ENCODE measurements around the gene PCDHGB1.
A peak's percentile ranks its signal among the peaks of the same experiment; 100 is the strongest.

The PCDHGB1 gene

DNA sequence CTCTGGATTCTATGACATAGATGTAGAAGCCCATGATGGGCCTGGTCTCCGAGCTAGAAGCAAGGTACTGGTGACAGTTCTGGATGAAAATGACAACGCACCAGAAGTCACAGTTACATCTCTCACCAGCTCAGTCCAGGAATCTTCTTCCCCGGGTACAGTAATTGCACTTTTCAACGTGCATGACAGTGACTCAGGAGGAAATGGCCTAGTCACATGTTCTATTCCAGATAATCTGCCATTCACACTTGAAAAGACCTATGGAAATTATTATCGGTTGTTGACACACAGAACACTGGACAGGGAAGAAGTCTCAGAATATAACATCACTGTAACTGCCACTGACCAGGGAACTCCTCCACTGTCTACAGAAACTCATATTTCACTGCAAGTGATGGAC lies 6.2 kb downstream of the PCDHGB1 start:
- no peak for DNase-seq (ENCODE audit: low read depth, low spot score)
- no peak overlapping the region for H3K4me3 ChIP-seq (ENCODE audit: low read depth, low read length)
- TF ChIP-seq, protein P1, sequence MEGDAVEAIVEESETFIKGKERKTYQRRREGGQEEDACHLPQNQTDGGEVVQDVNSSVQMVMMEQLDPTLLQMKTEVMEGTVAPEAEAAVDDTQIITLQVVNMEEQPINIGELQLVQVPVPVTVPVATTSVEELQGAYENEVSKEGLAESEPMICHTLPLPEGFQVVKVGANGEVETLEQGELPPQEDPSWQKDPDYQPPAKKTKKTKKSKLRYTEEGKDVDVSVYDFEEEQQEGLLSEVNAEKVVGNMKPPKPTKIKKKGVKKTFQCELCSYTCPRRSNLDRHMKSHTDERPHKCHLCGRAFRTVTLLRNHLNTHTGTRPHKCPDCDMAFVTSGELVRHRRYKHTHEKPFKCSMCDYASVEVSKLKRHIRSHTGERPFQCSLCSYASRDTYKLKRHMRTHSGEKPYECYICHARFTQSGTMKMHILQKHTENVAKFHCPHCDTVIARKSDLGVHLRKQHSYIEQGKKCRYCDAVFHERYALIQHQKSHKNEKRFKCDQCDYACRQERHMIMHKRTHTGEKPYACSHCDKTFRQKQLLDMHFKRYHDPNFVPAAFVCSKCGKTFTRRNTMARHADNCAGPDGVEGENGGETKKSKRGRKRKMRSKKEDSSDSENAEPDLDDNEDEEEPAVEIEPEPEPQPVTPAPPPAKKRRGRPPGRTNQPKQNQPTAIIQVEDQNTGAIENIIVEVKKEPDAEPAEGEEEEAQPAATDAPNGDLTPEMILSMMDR (IDR thresholded peaks at IDR 0.05; ENCODE audit: insufficient read depth, low read length, missing control alignments): no peak
- ChIA-PET POLR2A (no interaction called here), CTCF (interaction anchor here (1.0 to 3.7 kb wide), 12 partner anchors 9 to 211 kb away, joined by 3 to 37 read pairs (median 6); partner anchors contain the start of genes PCDHGA2, PCDHGA3 and PCDHGB3)

DNA sequence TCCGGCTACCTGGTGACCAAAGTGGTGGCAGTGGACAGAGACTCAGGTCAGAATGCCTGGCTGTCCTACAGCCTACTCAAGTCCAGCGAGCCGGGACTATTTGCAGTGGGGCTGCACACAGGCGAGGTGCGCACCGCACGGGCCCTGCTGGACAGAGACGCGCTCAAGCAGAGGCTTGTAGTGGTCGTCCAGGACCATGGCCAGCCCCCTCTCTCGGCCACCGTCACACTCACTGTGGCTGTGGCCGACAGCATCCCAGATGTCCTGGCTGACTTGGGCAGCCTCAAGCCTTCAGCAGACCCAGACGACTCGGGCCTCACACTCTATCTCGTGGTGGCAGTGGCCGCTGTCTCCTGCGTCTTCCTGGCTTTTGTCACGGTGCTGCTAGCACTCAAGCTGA lies 7.1 kb downstream of the PCDHGB1 start:
- no peak for DNase-seq (ENCODE audit: low read depth, low spot score)
- TF ChIP-seq, protein P1 (IDR thresholded peaks at IDR 0.05; ENCODE audit: insufficient read depth, low read length, missing control alignments): no peak
- H3K4me3 ChIP-seq (ENCODE audit: low read depth, low read length): no peak overlapping the region
- ChIA-PET CTCF (interaction anchor here (1.1 to 3.9 kb wide), 3 partner anchors 37 to 206 kb away, joined by 3 to 32 read pairs (median 5); no protein-coding TSS in a partner anchor), POLR2A (no interaction called here)

DNA sequence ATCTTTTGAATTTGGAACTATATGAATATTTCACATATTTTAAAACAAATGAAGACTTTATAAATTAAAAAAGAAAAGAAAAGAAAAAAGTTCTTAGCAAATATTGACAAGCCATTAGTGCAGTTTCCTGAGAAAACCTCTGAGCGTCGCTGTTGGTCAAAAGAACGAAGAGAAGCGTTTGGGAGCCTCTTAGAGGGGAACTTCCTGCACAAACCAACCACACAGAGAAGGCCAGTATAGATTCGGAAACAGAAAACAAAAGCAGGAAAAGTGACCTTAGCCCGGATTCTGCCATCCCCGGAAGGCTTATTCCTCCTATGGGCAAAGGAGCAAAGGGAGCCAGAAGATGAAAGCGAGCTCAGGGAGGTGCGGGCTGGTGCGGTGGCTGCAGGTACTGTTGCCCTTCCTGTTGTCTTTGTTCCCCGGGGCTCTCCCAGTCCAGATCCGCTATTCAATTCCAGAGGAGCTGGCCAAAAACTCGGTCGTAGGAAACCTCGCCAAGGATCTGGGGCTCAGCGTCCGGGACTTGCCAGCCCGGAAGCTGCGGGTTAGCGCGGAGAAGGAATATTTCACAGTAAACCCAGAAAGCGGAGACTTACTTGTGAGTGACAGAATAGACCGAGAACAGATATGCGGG lies 10.0 kb downstream of the PCDHGB1 start, which contains the start of gene PCDHGB2:
PCDHGB2 (plus strand) TSS at position 205 of the 637 bp plus-strand sequence; CDS start at position 347, 142 bp downstream.
- no peak for DNase-seq (ENCODE audit: low read depth, low spot score)
- TF ChIP-seq, protein P1 (IDR thresholded peaks at IDR 0.05; ENCODE audit: insufficient read depth, low read length, missing control alignments): peak; percentile 15
- POLR2A ChIA-PET: no interaction called here
- CTCF ChIA-PET: interaction anchor here (0.8 to 3.9 kb wide), 7 partner anchors 10 to 206 kb away, joined by 3 to 32 read pairs (median 9); partner anchors contain the start of genes PCDHGA3, PCDHGB1 and PCDHGB3
- peak within 1 kb of the TSS; percentile 53 for H3K4me3 ChIP-seq (ENCODE audit: low read depth, low read length)

DNA sequence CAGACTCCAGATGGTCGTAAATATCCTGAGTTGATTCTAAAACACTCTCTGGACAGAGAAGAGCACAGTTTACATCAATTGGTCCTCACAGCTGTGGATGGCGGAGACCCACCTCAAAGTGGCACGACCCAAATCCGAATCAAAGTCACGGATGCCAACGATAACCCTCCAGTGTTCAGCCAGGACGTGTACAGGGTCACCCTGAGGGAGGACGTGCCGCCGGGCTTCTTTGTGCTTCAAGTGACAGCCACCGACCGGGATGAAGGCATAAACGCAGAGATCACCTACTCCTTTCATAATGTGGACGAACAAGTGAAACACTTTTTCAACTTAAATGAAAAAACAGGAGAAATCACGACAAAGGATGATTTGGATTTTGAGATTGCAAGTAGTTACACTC lies 10.8 kb downstream of the PCDHGB1 start:
- TF ChIP-seq, protein P1 (IDR thresholded peaks at IDR 0.05; ENCODE audit: insufficient read depth, low read length, missing control alignments): no peak
- peak overlapping the region; percentile 53; the same call in 1 of the 2 replicates for H3K4me3 ChIP-seq (ENCODE audit: low read depth, low read length)
- POLR2A ChIA-PET: no interaction called here
- CTCF ChIA-PET: interaction anchor here (0.8 to 3.9 kb wide), 6 partner anchors 10 to 205 kb away, joined by 3 to 32 read pairs (median 10); partner anchors contain the start of genes PCDHGA3, PCDHGB1 and PCDHGB3
- no peak for DNase-seq (ENCODE audit: low read depth, low spot score)

GRCh38 chr5:141362719-141363118 lies 12.8 kb downstream of the PCDHGB1 start:
- no peak for DNase-seq (ENCODE audit: low read depth, low spot score)
- TF ChIP-seq, protein P1 (IDR thresholded peaks at IDR 0.05; ENCODE audit: insufficient read depth, low read length, missing control alignments): no peak
- CTCF ChIA-PET: interaction anchor here (1.1 to 3.5 kb wide), 5 partner anchors 9 to 204 kb away, joined by 3 to 27 read pairs (median 4); partner anchors contain the start of gene PCDHGB1
- POLR2A ChIA-PET: no interaction called here
- H3K4me3 ChIP-seq (ENCODE audit: low read depth, low read length): no peak overlapping the region

DNA sequence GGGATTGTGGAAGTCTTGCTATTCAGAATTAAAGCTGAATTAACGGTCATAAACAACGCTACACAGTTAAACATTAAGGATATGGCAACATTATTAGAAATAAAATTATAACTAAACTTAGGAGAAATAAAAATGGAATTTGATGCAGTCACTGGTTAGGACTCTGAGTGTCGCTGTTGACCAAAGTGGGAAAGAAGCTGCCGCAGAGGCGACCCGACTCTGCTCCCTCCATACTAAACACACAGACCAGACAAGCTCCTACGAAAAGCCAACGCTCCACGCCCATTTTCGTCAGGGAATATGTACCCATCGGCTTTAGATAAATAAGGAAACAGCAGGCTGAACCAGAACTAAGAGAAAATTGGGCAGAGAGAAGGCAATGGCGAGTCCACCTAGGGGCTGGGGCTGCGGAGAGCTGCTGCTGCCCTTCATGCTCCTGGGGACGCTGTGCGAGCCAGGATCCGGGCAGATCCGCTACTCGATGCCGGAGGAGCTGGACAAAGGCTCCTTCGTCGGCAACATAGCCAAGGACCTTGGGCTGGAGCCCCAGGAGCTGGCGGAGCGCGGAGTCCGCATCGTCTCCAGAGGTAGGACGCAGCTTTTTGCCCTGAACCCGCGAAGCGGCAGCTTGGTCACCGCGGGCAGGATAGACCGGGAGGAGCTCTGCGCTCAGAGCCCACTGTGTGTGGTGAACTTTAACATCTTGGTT lies 14.2 kb downstream of the PCDHGB1 start, which contains the start of gene PCDHGA5:
PCDHGA5 (plus strand) TSS at position 211 of the 709 bp plus-strand sequence; CDS start at position 380, 169 bp downstream.
- TF ChIP-seq, protein P1 (IDR thresholded peaks at IDR 0.05; ENCODE audit: insufficient read depth, low read length, missing control alignments): no peak
- H3K4me3 ChIP-seq (ENCODE audit: low read depth, low read length): peak within 1 kb of the TSS; percentile 44
- DNase-seq (ENCODE audit: low read depth, low spot score): no peak
- ChIA-PET CTCF (interaction anchor here (0.6 to 3.5 kb wide), 20 partner anchors 9 to 228 kb away, joined by 3 to 27 read pairs (median 4); partner anchors contain the start of genes PCDHGA1, PCDHGA10, PCDHGA12 and PCDHGA3), POLR2A (interaction anchor here (0.6 kb wide), 1 partner anchor 157 kb away, joined by 3 read pairs; no protein-coding TSS in a partner anchor)

All from AG04449 (cell line).